Panc1 (cell line): ENCODE results near the gene KTI12. TPM values are rescaled to one million over a fixed set of nuclear protein-coding genes. Genes with fewer than 3 reads are reported as not detected.
"Not testable (repeated sequence)": the region's sequence is repeated elsewhere in the genome, so short reads cannot be mapped to it uniquely, and the experiment has no call there.

Experiments
- ATAC-seq: fragments of 200-7000 bp; cut with Tn5 transposase; 2 replicates; pipeline ENCODE4 v1.9.1; 2020; ENCODE audit warnings: mild to moderate bottlenecking, moderate library complexity
- BruUV-seq: library from RNA; stranded (reverse); fragments of 400-500 nt; replicated peaks from 2 replicates; lab custom pipeline; 2021; lab: Mats Ljungman, UMichigan
- CTCF ChIA-PET: fragments of 300-600 bp; sonication (Branson Sonifier 250); formaldehyde crosslinking; loops from one replicate; lab custom pipeline; 2022; ENCODE audit warnings: antibody characterized with exemption; lab: Charles Lee
- POLR2A ChIA-PET: fragments of 300-600 bp; sonication (Branson Sonifier 250); formaldehyde crosslinking; loops from one replicate; lab custom pipeline; 2022; ENCODE audit warnings: antibody characterized with exemption; lab: Charles Lee
- DNase-seq: peaks from one replicate; pipeline ENCODE4 v3.0.0-alpha.2; 2010; ENCODE audit warnings: low read depth, low spot score
- H3K27ac ChIP-seq: 2 replicates; pipeline ENCODE4 v1.5.1; 2011; ENCODE audit warnings: mild to moderate bottlenecking, low read length, inconsistent platforms
- H3K27me3 ChIP-seq: fragments of 200-500 bp; sonication (Bioruptor generic); 2 replicates; pipeline ENCODE4 v1.6.0; 2014; ENCODE audit warnings: low read length, inconsistent platforms; ENCODE audit not compliant: control insufficient read depth, insufficient read depth
- H3K36me3 ChIP-seq: fragments of 200-500 bp; sonication (Bioruptor generic); 2 replicates; pipeline ENCODE4 v1.5.1; 2014; ENCODE audit warnings: inconsistent platforms, mild to moderate bottlenecking, low read length, moderate library complexity; ENCODE audit not compliant: control insufficient read depth, insufficient read depth
- H3K4me1 ChIP-seq: 2 replicates; pipeline ENCODE4 v1.5.1; 2011; ENCODE audit warnings: inconsistent platforms, mild to moderate bottlenecking, low read length, moderate library complexity; ENCODE audit not compliant: control insufficient read depth, insufficient read depth
- H3K4me3 ChIP-seq, 2 experiments: 2 replicates each; pipeline ENCODE4 v1.5.1; 2011 to 2012; ENCODE audit warnings: low read depth in 2 of 2, low read length in 2 of 2, mild to moderate bottlenecking in 2 of 2, inconsistent platforms in 1 of 2, moderate library complexity in 1 of 2
- H3K9me3 ChIP-seq: fragments of 200-500 bp; sonication (Bioruptor generic); 2 replicates; pipeline ENCODE4 v1.5.1; 2014; ENCODE audit warnings: low read depth, mild to moderate bottlenecking, inconsistent platforms, low read length, moderate library complexity; ENCODE audit not compliant: control insufficient read depth, insufficient read depth
- CTCF ChIP-seq: fragments of 450-650 bp; IDR thresholded peaks from 2 replicates; pipeline ENCODE4 v1.5.1; 2017; ENCODE audit warnings: mild to moderate bottlenecking
- POLR2AphosphoS5 ChIP-seq: IDR thresholded peaks from 2 replicates; pipeline ENCODE4 v1.6.1; 2012; ENCODE audit warnings: mild to moderate bottlenecking, low read depth, low read length, moderate library complexity
- REST ChIP-seq, 2 experiments: IDR thresholded peaks; 2 replicates each; pipeline ENCODE4 v1.6.1; 2011 to 2012; ENCODE audit warnings: low read depth in 2 of 2, control low read depth in 1 of 2, low read length in 1 of 2, mild to moderate bottlenecking in 1 of 2, moderate library complexity in 1 of 2; ENCODE audit not compliant: insufficient read depth in 1 of 2
- SIN3A ChIP-seq: IDR thresholded peaks from 2 replicates; pipeline ENCODE4 v1.6.1; 2012; ENCODE audit warnings: low read depth, mild to moderate bottlenecking, low read length, moderate library complexity, borderline replicate concordance; ENCODE audit not compliant: insufficient read depth
- TCF7L2 ChIP-seq: IDR thresholded peaks from 2 replicates; pipeline ENCODE4 v1.6.1; 2011; ENCODE audit warnings: mild to moderate bottlenecking, low read depth, low read length, inconsistent platforms
- in situ Hi-C: cut with HindIII; loops from 2 replicates; pipeline ENCODE4 v1.10.0; 2016; ENCODE audit warnings: low sequenced_read_pairs, low pct_unique_long_range_greater_than_20kb
- intact Hi-C: fragments of 100-400 bp; cut with micrococcal nuclease; formaldehyde crosslinking; loops from one replicate; pipeline ENCODE4 v1.10.0; 2022; ENCODE audit not compliant: unreplicated experiment
- total RNA-seq: library from RNA; stranded (reverse); gene quantifications from one replicate; pipeline ENCODE4 v1.2.1, GENCODE V29; 2021; ENCODE audit not compliant: unreplicated experiment

Gene KTI12
- total RNA-seq, 1 experiment from 2014 or later = 13.1 TPM

- Histone ChIP-seq H3K36me3 (peaks cover 20% of the 10 kb centered on the region), H3K27ac (peak overlapping the region; percentile 100), H3K4me3 (peak overlapping the region; percentile 100), H3K9me3 (no peaks in the 10 kb centered on the region), H3K4me1 (peaks cover 20% of the 10 kb centered on the region), H3K27me3 (no peaks in the 10 kb centered on the region)
- CTCF ChIA-PET = no interaction called here
- DNase-seq (no peak), ATAC-seq (no peak)
- no TSS peak for BruUV-seq
- intact Hi-C loops (no loop called here), in situ Hi-C loops (no loop called here)
- POLR2A ChIA-PET = interaction anchor here (0.7 kb wide), 1 partner anchor 156 kb away, joined by 3 read pairs; no protein-coding TSS in a partner anchor
- no peak for TF ChIP-seq CTCF
- no peak for TF ChIP-seq POLR2AphosphoS5
- TF ChIP-seq REST (IDR thresholded peaks at IDR 0.05; ENCODE audit: insufficient read depth in 1 of 2, low read depth in 2 of 2, low read length in 1 of 2) = no peak
- no peak for TF ChIP-seq TCF7L2
- no peak for TF ChIP-seq SIN3A
Observed at GRCh38 chr1:52053862-52054261, 20.3 kb upstream of the KTI12 start.

GRCh38 chr1:52049337-52049736 is 15.7 kb upstream of the KTI12 start:
- BruUV-seq, ATAC-seq, in situ Hi-C loops: not testable (repeated sequence)

GRCh38 chr1:52045666-52046195 is 12.1 kb upstream of the KTI12 start:
- in situ Hi-C loops, BruUV-seq, DNase-seq, H3K27ac ChIP-seq, H3K4me3 ChIP-seq, H3K4me1 ChIP-seq, intact Hi-C loops, ATAC-seq, H3K27me3 ChIP-seq, H3K9me3 ChIP-seq, H3K36me3 ChIP-seq, CTCF ChIA-PET: not testable (repeated sequence)
- POLR2A ChIA-PET = interaction anchor here (0.6 kb wide), 1 partner anchor 10 kb away, joined by 4 read pairs; the partner anchor contains the start of gene TXNDC12

More at GRCh38 chr1:52049337-52049736, 15.7 kb upstream of the KTI12 start:
- POLR2A ChIA-PET, H3K4me1 ChIP-seq, H3K9me3 ChIP-seq, H3K4me3 ChIP-seq, H3K36me3 ChIP-seq, intact Hi-C loops, DNase-seq, H3K27me3 ChIP-seq, CTCF ChIA-PET, H3K27ac ChIP-seq: not testable (repeated sequence)
